WTC11 (cell line): ENCODE data around the gene ACOX2. TPM values are rescaled to one million over a fixed set of nuclear protein-coding genes. Genes with fewer than 3 reads are reported as not detected.

Experiments
- ATAC-seq: fragments of 200-7000 bp; cut with Tn5 transposase; 2 replicates; pipeline ENCODE4 v1.10.0; 2021; ENCODE audit warnings: mild to moderate bottlenecking, moderate library complexity
- CTCF ChIA-PET: fragments of 300-600 bp; sonication (Branson Sonifier 250); formaldehyde crosslinking; loops from one replicate; lab custom pipeline; 2021; ENCODE audit warnings: antibody characterized with exemption; lab: Charles Lee
- POLR2A ChIA-PET: fragments of 350-600 bp; sonication (Branson Sonifier 250); formaldehyde crosslinking; loops from one replicate; lab custom pipeline; 2021; ENCODE audit warnings: antibody characterized with exemption; lab: Charles Lee
- DNase-seq: peaks from one replicate; pipeline ENCODE4 v3.0.0; 2021; ENCODE audit warnings: low spot score
- H3K27ac Mint-ChIP-seq: 2 replicates; pipeline ENCODE4 v1.8.0; 2021; ENCODE audit warnings: mixed read lengths
- H3K27me3 Mint-ChIP-seq: 2 replicates; pipeline ENCODE4 v1.8.0; 2021; ENCODE audit warnings: low read depth, mild to moderate bottlenecking, moderate library complexity, mixed read lengths
- H3K36me3 Mint-ChIP-seq: 2 replicates; pipeline ENCODE4 v1.8.0; 2021; ENCODE audit warnings: mixed read lengths
- H3K4me1 Mint-ChIP-seq: 2 replicates; pipeline ENCODE4 v1.8.0; 2022; ENCODE audit warnings: mixed read lengths
- H3K4me3 Mint-ChIP-seq: 2 replicates; pipeline ENCODE4 v1.8.0; 2021; ENCODE audit warnings: mild to moderate bottlenecking, moderate library complexity, mixed read lengths
- H3K9me3 Mint-ChIP-seq: 2 replicates; pipeline ENCODE4 v1.8.0; 2021; ENCODE audit warnings: mixed read lengths
- ATF1 ChIP-seq: sonication (generic); formaldehyde crosslinking; IDR thresholded peaks from 2 replicates; pipeline ENCODE4 v1.8.1; 2023; ENCODE audit warnings: mild to moderate bottlenecking, moderate library complexity, missing genetic modification reagents
- MYBL2 ChIP-seq: sonication (generic); formaldehyde crosslinking; IDR thresholded peaks from 2 replicates; pipeline ENCODE4 v1.8.1; 2023; ENCODE audit warnings: mild to moderate bottlenecking, moderate library complexity, missing genetic modification reagents
- NR1H2 ChIP-seq: sonication (generic); formaldehyde crosslinking; IDR thresholded peaks from 2 replicates; pipeline ENCODE4 v1.9.0; 2021; ENCODE audit warnings: mild to moderate bottlenecking, moderate library complexity, missing genetic modification reagents
- RELA ChIP-seq: sonication (generic); formaldehyde crosslinking; IDR thresholded peaks from 2 replicates; pipeline ENCODE4 v1.8.1; 2022; ENCODE audit warnings: missing genetic modification reagents, mild to moderate bottlenecking, borderline replicate concordance
- SMAD3 ChIP-seq: sonication (generic); formaldehyde crosslinking; IDR thresholded peaks from 2 replicates; pipeline ENCODE4 v1.8.0; 2022; ENCODE audit warnings: missing genetic modification reagents, mild to moderate bottlenecking, borderline replicate concordance
- SP1 ChIP-seq: sonication (generic); formaldehyde crosslinking; conservative IDR thresholded peaks from 2 replicates; pipeline ENCODE4 v1.8.1; 2022; ENCODE audit warnings: missing genetic modification reagents
- ZNF232 ChIP-seq: sonication (generic); formaldehyde crosslinking; IDR thresholded peaks from 2 replicates; pipeline ENCODE4 v1.8.0; 2022; ENCODE audit warnings: mild to moderate bottlenecking, missing genetic modification reagents
- ZNF416 ChIP-seq: fragments of 250-450 bp; sonication (Bioruptor Pico); IDR thresholded peaks from 2 replicates; pipeline ENCODE4 v1.9.0; 2021; ENCODE audit warnings: mild to moderate bottlenecking, inconsistent platforms
- total RNA-seq: library from RNA; stranded (reverse); gene quantifications from 3 replicates; pipeline ENCODE4 v1.2.3, GENCODE V29; 2021
- TF ChIP-seq, protein P1 (sequence below): sonication (generic); formaldehyde crosslinking; IDR thresholded peaks from 2 replicates; pipeline ENCODE4 v1.8.1; 2023; ENCODE audit warnings: mild to moderate bottlenecking, missing genetic modification reagents, borderline replicate concordance
- TF ChIP-seq, protein P2 (sequence below): fragments of 250-450 bp; sonication (Bioruptor Pico); IDR thresholded peaks from 2 replicates; pipeline ENCODE4 v1.9.0; 2021; ENCODE audit warnings: mild to moderate bottlenecking, borderline replicate concordance
- TF ChIP-seq, protein P3 (sequence below): sonication (generic); formaldehyde crosslinking; IDR thresholded peaks from 2 replicates; pipeline ENCODE4 v1.8.1; 2023; ENCODE audit warnings: mild to moderate bottlenecking, missing genetic modification reagents, moderate library complexity
- TF ChIP-seq, protein P4 (sequence below): sonication (generic); formaldehyde crosslinking; IDR thresholded peaks from 2 replicates; pipeline ENCODE4 v1.8.0; 2022; ENCODE audit warnings: mild to moderate bottlenecking, missing genetic modification reagents
- TF ChIP-seq, protein P5 (sequence below): sonication (generic); formaldehyde crosslinking; IDR thresholded peaks from 2 replicates; pipeline ENCODE4 v1.8.0; 2022; ENCODE audit warnings: mild to moderate bottlenecking, missing genetic modification reagents
- TF ChIP-seq, protein P6 (sequence below): sonication (generic); formaldehyde crosslinking; IDR thresholded peaks from 2 replicates; pipeline ENCODE4 v1.8.1; 2022; ENCODE audit warnings: low read depth, mild to moderate bottlenecking, moderate library complexity, missing genetic modification reagents, borderline replicate concordance
- TF ChIP-seq, protein P7 (sequence below): sonication (generic); formaldehyde crosslinking; IDR thresholded peaks from 2 replicates; pipeline ENCODE4 v1.8.0; 2022; ENCODE audit warnings: missing genetic modification reagents
- TF ChIP-seq, protein P8 (sequence below): sonication (generic); formaldehyde crosslinking; conservative IDR thresholded peaks from 2 replicates; pipeline ENCODE4 v1.8.1; 2023; ENCODE audit warnings: mild to moderate bottlenecking, low read depth, missing genetic modification reagents, moderate library complexity

Gene ACOX2
- total RNA-seq, 1 experiment from 2014 or later: 1.1 TPM

DNA sequence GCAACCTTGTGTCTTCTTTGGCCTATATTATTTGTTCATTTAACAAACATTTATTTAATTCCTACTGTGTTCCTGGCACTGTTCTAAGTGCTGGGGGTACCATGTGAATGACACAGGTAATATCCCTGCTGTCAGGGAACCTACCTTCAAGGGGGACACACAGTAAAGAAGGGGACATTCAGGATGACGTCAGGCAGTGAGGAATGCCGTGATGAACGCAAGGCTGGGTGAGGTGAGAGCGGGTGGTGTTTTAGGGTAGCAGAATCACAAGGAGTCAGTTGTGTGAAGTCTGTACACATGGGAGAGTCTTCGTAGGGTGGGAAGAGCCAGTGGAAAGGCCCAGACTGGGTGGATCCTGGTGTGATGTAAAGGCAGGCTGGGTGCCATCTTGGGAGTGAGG, 41.9 kb upstream of the ACOX2 start (continued):
- TF ChIP-seq, protein P1, sequence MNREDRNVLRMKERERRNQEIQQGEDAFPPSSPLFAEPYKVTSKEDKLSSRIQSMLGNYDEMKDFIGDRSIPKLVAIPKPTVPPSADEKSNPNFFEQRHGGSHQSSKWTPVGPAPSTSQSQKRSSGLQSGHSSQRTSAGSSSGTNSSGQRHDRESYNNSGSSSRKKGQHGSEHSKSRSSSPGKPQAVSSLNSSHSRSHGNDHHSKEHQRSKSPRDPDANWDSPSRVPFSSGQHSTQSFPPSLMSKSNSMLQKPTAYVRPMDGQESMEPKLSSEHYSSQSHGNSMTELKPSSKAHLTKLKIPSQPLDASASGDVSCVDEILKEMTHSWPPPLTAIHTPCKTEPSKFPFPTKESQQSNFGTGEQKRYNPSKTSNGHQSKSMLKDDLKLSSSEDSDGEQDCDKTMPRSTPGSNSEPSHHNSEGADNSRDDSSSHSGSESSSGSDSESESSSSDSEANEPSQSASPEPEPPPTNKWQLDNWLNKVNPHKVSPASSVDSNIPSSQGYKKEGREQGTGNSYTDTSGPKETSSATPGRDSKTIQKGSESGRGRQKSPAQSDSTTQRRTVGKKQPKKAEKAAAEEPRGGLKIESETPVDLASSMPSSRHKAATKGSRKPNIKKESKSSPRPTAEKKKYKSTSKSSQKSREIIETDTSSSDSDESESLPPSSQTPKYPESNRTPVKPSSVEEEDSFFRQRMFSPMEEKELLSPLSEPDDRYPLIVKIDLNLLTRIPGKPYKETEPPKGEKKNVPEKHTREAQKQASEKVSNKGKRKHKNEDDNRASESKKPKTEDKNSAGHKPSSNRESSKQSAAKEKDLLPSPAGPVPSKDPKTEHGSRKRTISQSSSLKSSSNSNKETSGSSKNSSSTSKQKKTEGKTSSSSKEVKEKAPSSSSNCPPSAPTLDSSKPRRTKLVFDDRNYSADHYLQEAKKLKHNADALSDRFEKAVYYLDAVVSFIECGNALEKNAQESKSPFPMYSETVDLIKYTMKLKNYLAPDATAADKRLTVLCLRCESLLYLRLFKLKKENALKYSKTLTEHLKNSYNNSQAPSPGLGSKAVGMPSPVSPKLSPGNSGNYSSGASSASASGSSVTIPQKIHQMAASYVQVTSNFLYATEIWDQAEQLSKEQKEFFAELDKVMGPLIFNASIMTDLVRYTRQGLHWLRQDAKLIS (CRISPR knock-in tag): no peak
- TF ChIP-seq ZNF232 (CRISPR knock-in tag) (no peak), ATF1 (CRISPR knock-in tag) (no peak), SMAD3 (no peak), RELA (CRISPR knock-in tag) (no peak), NR1H2 (CRISPR knock-in tag) (no peak), ZNF416 (no peak)
- TF ChIP-seq, protein P2, sequence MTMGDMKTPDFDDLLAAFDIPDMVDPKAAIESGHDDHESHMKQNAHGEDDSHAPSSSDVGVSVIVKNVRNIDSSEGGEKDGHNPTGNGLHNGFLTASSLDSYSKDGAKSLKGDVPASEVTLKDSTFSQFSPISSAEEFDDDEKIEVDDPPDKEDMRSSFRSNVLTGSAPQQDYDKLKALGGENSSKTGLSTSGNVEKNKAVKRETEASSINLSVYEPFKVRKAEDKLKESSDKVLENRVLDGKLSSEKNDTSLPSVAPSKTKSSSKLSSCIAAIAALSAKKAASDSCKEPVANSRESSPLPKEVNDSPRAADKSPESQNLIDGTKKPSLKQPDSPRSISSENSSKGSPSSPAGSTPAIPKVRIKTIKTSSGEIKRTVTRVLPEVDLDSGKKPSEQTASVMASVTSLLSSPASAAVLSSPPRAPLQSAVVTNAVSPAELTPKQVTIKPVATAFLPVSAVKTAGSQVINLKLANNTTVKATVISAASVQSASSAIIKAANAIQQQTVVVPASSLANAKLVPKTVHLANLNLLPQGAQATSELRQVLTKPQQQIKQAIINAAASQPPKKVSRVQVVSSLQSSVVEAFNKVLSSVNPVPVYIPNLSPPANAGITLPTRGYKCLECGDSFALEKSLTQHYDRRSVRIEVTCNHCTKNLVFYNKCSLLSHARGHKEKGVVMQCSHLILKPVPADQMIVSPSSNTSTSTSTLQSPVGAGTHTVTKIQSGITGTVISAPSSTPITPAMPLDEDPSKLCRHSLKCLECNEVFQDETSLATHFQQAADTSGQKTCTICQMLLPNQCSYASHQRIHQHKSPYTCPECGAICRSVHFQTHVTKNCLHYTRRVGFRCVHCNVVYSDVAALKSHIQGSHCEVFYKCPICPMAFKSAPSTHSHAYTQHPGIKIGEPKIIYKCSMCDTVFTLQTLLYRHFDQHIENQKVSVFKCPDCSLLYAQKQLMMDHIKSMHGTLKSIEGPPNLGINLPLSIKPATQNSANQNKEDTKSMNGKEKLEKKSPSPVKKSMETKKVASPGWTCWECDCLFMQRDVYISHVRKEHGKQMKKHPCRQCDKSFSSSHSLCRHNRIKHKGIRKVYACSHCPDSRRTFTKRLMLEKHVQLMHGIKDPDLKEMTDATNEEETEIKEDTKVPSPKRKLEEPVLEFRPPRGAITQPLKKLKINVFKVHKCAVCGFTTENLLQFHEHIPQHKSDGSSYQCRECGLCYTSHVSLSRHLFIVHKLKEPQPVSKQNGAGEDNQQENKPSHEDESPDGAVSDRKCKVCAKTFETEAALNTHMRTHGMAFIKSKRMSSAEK: no peak
- TF ChIP-seq, protein P3, sequence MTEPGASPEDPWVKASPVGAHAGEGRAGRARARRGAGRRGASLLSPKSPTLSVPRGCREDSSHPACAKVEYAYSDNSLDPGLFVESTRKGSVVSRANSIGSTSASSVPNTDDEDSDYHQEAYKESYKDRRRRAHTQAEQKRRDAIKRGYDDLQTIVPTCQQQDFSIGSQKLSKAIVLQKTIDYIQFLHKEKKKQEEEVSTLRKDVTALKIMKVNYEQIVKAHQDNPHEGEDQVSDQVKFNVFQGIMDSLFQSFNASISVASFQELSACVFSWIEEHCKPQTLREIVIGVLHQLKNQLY: no peak
- TF ChIP-seq, protein P4, sequence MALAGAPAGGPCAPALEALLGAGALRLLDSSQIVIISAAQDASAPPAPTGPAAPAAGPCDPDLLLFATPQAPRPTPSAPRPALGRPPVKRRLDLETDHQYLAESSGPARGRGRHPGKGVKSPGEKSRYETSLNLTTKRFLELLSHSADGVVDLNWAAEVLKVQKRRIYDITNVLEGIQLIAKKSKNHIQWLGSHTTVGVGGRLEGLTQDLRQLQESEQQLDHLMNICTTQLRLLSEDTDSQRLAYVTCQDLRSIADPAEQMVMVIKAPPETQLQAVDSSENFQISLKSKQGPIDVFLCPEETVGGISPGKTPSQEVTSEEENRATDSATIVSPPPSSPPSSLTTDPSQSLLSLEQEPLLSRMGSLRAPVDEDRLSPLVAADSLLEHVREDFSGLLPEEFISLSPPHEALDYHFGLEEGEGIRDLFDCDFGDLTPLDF (CRISPR knock-in tag): no peak
- TF ChIP-seq, protein P5, sequence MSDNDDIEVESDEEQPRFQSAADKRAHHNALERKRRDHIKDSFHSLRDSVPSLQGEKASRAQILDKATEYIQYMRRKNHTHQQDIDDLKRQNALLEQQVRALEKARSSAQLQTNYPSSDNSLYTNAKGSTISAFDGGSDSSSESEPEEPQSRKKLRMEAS: no peak

DNA sequence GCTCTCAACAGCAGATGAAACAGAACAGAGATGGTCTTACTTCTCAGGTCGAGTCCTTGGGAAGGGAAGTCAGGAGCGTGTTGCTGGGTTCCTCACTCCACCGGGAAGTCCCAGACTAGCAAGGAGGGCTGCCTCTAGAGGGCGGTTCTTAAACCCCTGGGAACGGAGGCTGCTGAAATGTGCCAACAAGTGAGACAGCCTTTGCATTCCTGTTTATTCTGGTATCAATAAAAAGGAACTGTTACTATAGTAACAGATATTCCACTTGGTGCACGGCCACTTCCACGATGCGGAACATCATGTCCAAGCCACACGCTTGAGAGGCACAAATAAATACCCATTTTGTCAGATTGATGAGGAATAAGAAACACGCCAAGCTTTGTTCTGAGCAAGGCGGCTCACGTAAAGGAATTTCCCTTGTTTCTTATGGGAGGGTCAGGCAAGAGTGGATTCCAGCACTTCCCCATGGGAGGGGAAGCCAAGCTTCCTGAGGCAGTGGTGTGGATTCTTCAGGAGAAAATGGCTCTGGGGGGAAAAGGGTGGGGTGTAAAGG, 40.4 kb upstream of the ACOX2 start, which contains the start of gene FAM107A:
Gene FAM107A (minus strand): TSS at position 123 of the 553 bp plus-strand sequence. CDS start 7,531 bp downstream, outside the sequence.
- POLR2A ChIA-PET: no interaction called here
- TF ChIP-seq MYBL2 (CRISPR knock-in tag) (no peak), SP1 (CRISPR knock-in tag) (no peak)
- TF ChIP-seq, protein P6, sequence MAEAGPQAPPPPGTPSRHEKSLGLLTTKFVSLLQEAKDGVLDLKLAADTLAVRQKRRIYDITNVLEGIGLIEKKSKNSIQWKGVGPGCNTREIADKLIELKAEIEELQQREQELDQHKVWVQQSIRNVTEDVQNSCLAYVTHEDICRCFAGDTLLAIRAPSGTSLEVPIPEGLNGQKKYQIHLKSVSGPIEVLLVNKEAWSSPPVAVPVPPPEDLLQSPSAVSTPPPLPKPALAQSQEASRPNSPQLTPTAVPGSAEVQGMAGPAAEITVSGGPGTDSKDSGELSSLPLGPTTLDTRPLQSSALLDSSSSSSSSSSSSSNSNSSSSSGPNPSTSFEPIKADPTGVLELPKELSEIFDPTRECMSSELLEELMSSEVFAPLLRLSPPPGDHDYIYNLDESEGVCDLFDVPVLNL (CRISPR knock-in tag): no peak
- TF ChIP-seq, protein P7, sequence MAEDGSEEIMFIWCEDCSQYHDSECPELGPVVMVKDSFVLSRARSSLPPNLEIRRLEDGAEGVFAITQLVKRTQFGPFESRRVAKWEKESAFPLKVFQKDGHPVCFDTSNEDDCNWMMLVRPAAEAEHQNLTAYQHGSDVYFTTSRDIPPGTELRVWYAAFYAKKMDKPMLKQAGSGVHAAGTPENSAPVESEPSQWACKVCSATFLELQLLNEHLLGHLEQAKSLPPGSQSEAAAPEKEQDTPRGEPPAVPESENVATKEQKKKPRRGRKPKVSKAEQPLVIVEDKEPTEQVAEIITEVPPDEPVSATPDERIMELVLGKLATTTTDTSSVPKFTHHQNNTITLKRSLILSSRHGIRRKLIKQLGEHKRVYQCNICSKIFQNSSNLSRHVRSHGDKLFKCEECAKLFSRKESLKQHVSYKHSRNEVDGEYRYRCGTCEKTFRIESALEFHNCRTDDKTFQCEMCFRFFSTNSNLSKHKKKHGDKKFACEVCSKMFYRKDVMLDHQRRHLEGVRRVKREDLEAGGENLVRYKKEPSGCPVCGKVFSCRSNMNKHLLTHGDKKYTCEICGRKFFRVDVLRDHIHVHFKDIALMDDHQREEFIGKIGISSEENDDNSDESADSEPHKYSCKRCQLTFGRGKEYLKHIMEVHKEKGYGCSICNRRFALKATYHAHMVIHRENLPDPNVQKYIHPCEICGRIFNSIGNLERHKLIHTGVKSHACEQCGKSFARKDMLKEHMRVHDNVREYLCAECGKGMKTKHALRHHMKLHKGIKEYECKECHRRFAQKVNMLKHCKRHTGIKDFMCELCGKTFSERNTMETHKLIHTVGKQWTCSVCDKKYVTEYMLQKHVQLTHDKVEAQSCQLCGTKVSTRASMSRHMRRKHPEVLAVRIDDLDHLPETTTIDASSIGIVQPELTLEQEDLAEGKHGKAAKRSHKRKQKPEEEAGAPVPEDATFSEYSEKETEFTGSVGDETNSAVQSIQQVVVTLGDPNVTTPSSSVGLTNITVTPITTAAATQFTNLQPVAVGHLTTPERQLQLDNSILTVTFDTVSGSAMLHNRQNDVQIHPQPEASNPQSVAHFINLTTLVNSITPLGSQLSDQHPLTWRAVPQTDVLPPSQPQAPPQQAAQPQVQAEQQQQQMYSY (CRISPR knock-in tag): no peak
- TF ChIP-seq, protein P8, sequence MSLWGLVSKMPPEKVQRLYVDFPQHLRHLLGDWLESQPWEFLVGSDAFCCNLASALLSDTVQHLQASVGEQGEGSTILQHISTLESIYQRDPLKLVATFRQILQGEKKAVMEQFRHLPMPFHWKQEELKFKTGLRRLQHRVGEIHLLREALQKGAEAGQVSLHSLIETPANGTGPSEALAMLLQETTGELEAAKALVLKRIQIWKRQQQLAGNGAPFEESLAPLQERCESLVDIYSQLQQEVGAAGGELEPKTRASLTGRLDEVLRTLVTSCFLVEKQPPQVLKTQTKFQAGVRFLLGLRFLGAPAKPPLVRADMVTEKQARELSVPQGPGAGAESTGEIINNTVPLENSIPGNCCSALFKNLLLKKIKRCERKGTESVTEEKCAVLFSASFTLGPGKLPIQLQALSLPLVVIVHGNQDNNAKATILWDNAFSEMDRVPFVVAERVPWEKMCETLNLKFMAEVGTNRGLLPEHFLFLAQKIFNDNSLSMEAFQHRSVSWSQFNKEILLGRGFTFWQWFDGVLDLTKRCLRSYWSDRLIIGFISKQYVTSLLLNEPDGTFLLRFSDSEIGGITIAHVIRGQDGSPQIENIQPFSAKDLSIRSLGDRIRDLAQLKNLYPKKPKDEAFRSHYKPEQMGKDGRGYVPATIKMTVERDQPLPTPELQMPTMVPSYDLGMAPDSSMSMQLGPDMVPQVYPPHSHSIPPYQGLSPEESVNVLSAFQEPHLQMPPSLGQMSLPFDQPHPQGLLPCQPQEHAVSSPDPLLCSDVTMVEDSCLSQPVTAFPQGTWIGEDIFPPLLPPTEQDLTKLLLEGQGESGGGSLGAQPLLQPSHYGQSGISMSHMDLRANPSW: no peak

More for the DNA sequence above, 40.4 kb upstream of the ACOX2 start, which contains the start of gene FAM107A:
- Mint-ChIP-seq H3K4me1 (peaks cover 46% of the 10 kb centered on the region), H3K27me3 (peaks cover under 1% of the 10 kb centered on the region), H3K27ac (peak within 1 kb of the TSS; percentile 51; the same call in 1 of the 2 replicates), H3K36me3 (no peaks in the 10 kb centered on the region), H3K4me3 (no peak within 1 kb of the TSS), H3K9me3 (peaks cover 2% of the 10 kb centered on the region)
- ATAC-seq (peak; percentile 72), DNase-seq (peak; percentile 58)
- CTCF ChIA-PET: interaction anchor here (1.5 to 14.3 kb wide), 4 partner anchors 8 to 52 kb away, joined by 5 to 223 read pairs (median 14); no protein-coding TSS in a partner anchor
